Psoas muscle (tissue), 8 donors: ENCODE data around the gene PPL. TPM values are rescaled to one million over a fixed set of nuclear protein-coding genes. Genes with fewer than 3 reads are reported as not detected.
A peak's percentile ranks its signal among the peaks of the same experiment; 100 is the strongest.

Experiments used
- ATAC-seq, 4 donors: fragments of 200-7000 bp; cut with Tn5 transposase; one replicate each; pipeline ENCODE4 v1.9.1; 2020; ENCODE audit warnings: moderate library complexity in 3 of 4, mild to moderate bottlenecking in 2 of 4
- DNase-seq, 2 donors: peaks; one replicate each; pipeline ENCODE4 v3.0.0-alpha.2; 2020
- H3K27ac ChIP-seq: fragments of 200-600 bp; one replicate; pipeline ENCODE4 v1.8.0; 2022
- H3K27me3 ChIP-seq, 3 donors: fragments of 200-600 bp in 1 of 3; one replicate each; pipeline versions ENCODE4 v1.6.1 to v1.8.0; 2013 to 2022; ENCODE audit warnings: low read length in 2 of 3, mild to moderate bottlenecking in 2 of 3, moderate library complexity in 1 of 3; ENCODE audit not compliant: insufficient read depth in 3 of 3
- H3K36me3 ChIP-seq, 2 donors: fragments of 200-600 bp in 1 of 2; one replicate each; pipeline versions ENCODE4 v1.6.1 to v1.8.0; 2013 to 2022; ENCODE audit warnings: low read depth in 1 of 2, mild to moderate bottlenecking in 1 of 2, moderate library complexity in 1 of 2; ENCODE audit not compliant: insufficient read depth in 1 of 2
- H3K4me1 ChIP-seq: fragments of 200-600 bp; one replicate; pipeline ENCODE4 v1.8.0; 2022
- H3K4me3 ChIP-seq: fragments of 200-600 bp; one replicate; pipeline ENCODE4 v1.8.0; 2022; ENCODE audit warnings: mild to moderate bottlenecking
- H3K9me3 ChIP-seq: fragments of 200-600 bp; one replicate; pipeline ENCODE4 v1.8.0; 2022
- CTCF ChIP-seq: fragments of 200-600 bp; IDR thresholded peaks from one replicate; pipeline ENCODE4 v1.8.0; 2022; ENCODE audit warnings: antibody characterized with exemption
- WGBS, 3 donors: extraction: QIAGEN DNeasy Blood & Tissue Kit; methylation state at CpG; one replicate each; pipeline versions ENCODE4 v1.1.6 to v1.1.7; 2013; 5-methylcytosine and 5-hydroxymethylcytosine counted together
- intact Hi-C, 2 donors: fragments of 100-400 bp; cut with DNase I; formaldehyde crosslinking; loops; one replicate each; pipeline versions ENCODE4 v1.11.0 to v1.14.2; 2022
- polyA plus RNA-seq, 3 donors: library from polyadenylated mRNA; stranded (reverse); fragments of 200-250 nt; gene quantifications; one replicate each; pipeline ENCODE4 v1.2.3, GENCODE V29; 2013
- total RNA-seq, 4 donors: library from RNA; stranded (reverse); fragmentation: NEBNext Ultra II Directional in 2 of 4; extraction: Animal tissue kit (Norgen Biotek cat#: 25700) in 2 of 4; gene quantifications; one replicate each; pipeline versions ENCODE4 v1.2.1 to v1.2.4, GENCODE V29; 2021 to 2023
- donor health status: healthy with polysubstance abuse.
- donor health status: DM: no; HTN: no; CAD: no; lungs with moderate emphysema.
- donor health status: Bipolar disorder and iron deficiency.
- donor health status: healthy.
- donor health status: DM: yes; HTN: yes; CAD: no.
- donor health status: DM: no; HTN: no; CAD: no.
- donor health status: DM: no; HTN: no; CAD: no.
- donor health status: DM: yes; HTN: yes; CAD: no.

The PPL gene
- total and polyA plus RNA-seq, 7 donors: 2.4 to 7.2 (median 4.4) TPM

GRCh38 chr16:4980691-4981090, 43.7 kb upstream of the PPL start:
- H3K4me3 ChIP-seq: no peak overlapping the region
- WGBS, 3 donors: 50 to 72% (median 58%) methylated on average over 10 of the region's 10 CpGs
- intact Hi-C loops: no loop called here
- DNase-seq (no peak), ATAC-seq (no peak)
- peaks cover 24% of the 10 kb centered on the region for H3K4me1 ChIP-seq
- H3K36me3 ChIP-seq: no peaks in the 10 kb centered on the region
- peak overlapping the region; percentile 80 for H3K27ac ChIP-seq
- no peaks in the 10 kb centered on the region for H3K27me3 ChIP-seq
- no peak for TF ChIP-seq CTCF
- no peaks in the 10 kb centered on the region for H3K9me3 ChIP-seq

- Histone ChIP-seq H3K4me1 (peaks cover 24% of the 10 kb centered on the region), H3K27ac (peak overlapping the region; percentile 80), H3K36me3 (no peaks in the 10 kb centered on the region), H3K9me3 (no peaks in the 10 kb centered on the region), H3K4me3 (no peak overlapping the region), H3K27me3 (no peaks in the 10 kb centered on the region)
- TF ChIP-seq CTCF: no peak
- ATAC-seq: no peak
- no peak for DNase-seq
- 44 to 65% (median 49%) methylated on average over 25 of the region's 25 CpGs for WGBS, 3 donors
- intact Hi-C loops: no loop called here
Measured at GRCh38 chr16:4979736-4980660, 43.0 kb upstream of the PPL start.

- ATAC-seq (no peak), DNase-seq (no peak)
Measured at GRCh38 chr16:4979164-4979563, 42.2 kb upstream of the PPL start.

GRCh38 chr16:4976611-4977145, 39.7 kb upstream of the PPL start:
- intact Hi-C loops: no loop called here
- no peak for TF ChIP-seq CTCF
- DNase-seq: peak; percentile 49 to 81
- Histone ChIP-seq H3K4me3 (no peak overlapping the region), H3K4me1 (peaks cover 33% of the 10 kb centered on the region), H3K9me3 (no peaks in the 10 kb centered on the region), H3K27ac (peak overlapping the region; percentile 74), H3K36me3 (no peaks in the 10 kb centered on the region), H3K27me3 (no peaks in the 10 kb centered on the region)
- WGBS, 3 donors: 20 to 41% (median 36%) methylated on average over 5 of the region's 5 CpGs
- ATAC-seq: peak; percentile 89 to 94 (median 90)

More at GRCh38 chr16:4979164-4979563, 42.2 kb upstream of the PPL start:
- H3K27ac ChIP-seq: no peak overlapping the region
- TF ChIP-seq CTCF: no peak
- 72 to 83% (median 79%) methylated on average over 7 of the region's 7 CpGs for WGBS, 3 donors
- H3K4me1 ChIP-seq: peaks cover 24% of the 10 kb centered on the region
- H3K36me3 ChIP-seq: no peaks in the 10 kb centered on the region
- no peaks in the 10 kb centered on the region for H3K9me3 ChIP-seq
- no peaks in the 10 kb centered on the region for H3K27me3 ChIP-seq
- no peak overlapping the region for H3K4me3 ChIP-seq
- intact Hi-C loops: no loop called here
